ENCODE results near the gene DSCAML1.

Gene DSCAML1

DNA sequence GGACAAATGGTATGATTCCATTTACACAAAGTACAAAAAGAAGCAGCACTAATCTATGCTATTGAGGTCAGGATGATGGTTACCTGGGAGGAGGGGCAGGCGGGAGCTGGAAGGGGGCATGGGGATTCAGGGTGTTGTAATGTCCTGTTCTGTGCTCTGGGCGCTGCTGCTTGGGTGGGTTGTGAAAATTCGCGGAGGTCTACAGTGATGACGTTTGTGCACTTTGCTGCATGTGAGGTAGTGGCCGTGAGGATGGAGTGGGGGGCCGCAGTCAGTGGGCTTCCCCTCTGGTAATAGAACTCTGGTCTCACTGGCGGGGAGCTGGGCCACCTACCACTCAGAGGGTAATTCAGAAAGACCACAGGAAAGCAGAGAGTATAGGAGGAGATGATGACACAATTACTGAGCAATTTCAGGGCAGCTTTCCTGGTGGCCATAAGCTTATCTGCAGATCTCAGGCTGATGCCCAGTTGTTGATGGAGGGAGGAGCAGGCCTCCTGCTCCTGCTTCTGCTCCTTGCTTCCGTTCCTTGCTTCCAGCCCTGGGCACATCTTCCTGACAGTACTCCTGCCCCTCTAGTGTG, 347.8 kb downstream of the DSCAML1 start:
- no peak for DNase-seq (ENCODE audit: low read depth)

DNA sequence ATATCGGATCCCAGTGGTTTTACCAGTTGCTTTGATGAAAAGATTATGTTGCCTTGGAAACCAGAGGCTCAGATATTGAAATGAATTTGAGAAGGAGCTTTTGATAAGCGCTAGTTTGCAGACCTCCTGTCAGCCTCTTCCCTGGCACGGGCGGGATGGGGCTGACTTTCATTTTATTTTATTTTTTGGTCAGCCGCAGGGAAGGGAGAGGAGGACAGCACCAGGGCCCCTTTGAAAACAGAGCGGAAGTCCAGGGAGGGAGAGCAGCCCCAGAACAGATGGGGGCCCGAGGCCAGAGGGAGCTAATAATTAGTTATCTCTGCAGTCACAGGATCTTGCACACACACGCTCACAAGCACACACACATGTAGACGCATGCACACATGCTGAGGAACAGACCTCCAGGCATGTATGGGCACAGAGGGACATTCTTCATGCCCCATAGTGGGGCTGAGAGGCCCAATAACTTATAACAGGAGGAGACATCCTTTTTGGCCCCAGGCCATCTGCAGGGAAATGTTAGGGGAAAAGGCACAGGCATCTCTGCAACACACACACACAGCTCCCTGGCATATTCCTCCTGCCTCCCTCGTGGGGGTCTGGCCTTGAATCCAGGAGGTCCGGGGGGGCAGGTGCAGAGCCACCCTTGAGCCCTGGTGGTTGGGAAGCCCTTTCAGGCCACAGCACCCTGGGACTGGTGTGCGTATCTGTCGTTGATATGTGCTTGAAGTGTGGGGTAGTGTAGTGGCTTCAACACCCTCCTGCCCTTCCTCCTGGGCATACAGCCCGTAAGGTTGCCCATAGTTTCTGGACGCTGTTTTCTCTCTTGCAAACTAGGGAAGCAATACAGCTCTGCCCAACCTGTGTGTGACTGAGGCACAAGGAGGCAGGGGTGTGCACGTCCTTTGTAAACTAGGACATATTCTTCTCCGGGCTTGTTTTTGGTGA, 352.0 kb downstream of the DSCAML1 start:
- DNase-seq (ENCODE audit: low read depth), result no peak

DNA sequence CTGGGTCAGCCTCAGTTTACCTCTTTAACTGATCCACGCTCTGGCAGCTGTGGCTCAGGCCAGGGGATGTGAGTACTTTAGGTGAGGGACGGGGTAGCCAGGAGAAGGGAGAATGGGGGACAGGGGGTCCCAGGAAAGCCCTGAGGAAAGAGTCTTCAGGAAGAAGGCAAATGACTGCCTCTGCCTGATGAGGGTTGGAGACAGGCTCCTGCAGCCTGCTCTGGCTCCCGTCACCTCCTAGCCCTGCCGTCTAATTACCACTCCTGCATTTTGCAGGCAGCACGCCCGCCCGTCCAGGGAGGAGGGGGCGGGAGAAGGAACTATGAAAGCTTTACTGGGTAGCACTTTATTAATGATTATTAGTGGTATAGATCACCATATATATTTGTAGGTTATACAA, 352.8 kb downstream of the DSCAML1 start:
- no peak for DNase-seq (ENCODE audit: low read depth)

DNA sequence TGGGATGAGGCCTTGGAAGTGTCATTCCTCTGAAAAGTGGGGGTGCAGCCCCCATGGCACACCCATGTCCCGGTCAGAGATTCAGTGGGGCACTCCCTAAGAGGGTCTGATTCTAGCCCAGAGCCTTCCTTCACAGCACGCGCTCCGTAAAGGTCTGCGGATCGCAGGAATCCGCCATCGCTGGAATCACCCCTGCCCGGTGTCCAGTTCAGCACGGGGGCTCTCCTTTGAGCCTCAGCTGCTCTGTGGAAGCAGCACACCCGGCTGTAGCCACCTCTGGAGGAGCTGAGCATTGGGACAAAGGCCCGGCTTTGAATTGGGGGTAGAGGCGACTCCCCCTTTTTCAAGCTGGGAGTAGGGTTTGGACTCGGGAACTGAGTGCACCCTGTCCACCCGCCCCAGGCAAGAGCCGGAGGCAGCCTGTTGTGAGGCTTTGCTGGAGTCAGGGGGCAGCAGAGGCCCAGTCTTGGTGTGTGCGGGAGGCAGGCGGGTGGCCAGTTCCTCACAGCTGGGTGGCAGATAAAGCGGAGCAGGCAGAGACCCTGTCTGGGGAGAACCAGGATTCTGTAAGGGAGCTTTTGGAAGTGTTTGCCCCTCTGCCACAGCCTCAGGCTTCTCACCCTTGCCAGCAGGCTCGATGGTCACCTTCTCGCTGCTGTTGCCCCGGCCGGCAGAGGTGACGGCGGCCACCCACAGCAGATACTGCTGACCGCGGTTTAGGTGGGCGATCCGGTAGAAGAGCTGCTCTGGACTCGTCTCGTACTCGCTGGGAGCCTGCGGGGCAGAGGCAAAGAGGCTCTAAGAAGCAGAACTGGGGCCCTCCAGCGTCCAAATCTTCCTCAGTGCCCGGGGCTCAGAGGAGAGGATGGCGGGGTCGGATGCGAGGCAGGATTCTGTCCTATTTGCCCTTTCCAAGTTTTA, 353.5 kb downstream of the DSCAML1 start:
- no peak for DNase-seq (ENCODE audit: low read depth)

DNA sequence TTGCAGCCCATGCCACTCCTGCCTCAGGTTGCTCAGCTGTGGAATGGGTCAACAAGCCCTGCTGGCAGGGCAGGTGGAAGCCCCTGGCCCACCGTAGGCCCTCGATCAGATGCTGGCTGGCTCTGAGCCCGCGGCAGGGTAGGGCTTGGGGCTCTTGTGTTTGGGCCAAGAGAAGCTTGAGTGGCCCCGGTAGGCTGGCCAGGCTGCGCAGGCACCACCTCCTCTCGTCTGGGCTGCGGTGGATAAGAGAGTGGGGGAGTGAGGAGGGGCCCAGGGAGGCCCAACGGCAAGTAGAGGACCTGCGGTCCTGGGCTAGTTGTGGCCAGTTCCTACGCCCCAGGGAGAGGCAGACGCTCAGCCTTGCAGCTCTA, 354.2 kb downstream of the DSCAML1 start:
- DNase-seq (ENCODE audit: low read depth), result no peak

DNA sequence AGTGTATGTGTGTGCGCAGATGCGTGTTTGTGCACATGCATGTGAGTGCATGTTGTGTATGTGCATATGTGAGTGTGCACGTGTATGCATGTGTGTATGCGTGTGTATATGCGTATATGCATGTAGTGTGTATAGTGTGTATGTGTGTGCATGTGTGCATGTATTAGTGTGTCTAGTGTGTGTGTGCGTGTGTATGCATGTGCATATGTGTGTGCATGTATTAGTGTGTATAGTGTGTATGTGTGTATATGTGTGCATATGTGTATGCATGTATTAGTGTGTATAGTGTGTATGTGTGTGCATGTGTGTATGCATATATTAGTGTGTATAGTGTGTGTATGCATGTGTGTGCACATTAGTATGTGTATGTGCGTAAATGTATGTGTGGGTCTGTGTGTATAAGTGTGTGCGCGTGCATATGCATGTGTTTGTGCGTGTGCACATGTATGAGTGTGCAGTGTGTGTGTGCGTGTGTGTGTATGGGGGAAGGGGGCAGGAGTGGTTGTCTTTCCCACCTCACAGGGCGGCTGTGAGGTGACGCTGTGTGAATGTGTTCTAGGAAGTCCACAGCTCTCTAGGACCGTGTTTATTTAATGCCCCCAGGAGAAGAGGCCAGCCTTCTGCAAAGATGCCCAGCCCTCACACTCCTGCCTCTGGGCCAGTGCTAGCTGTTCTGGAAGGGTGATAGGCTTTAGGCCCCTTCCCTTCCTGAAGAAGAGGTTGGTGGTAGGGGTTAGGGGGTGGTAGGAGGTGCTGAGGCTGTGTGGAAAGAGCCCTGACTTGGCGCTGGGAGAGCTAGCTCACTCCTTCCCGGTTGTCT, 354.8 kb downstream of the DSCAML1 start:
- no peak for DNase-seq (ENCODE audit: low read depth)

DNA sequence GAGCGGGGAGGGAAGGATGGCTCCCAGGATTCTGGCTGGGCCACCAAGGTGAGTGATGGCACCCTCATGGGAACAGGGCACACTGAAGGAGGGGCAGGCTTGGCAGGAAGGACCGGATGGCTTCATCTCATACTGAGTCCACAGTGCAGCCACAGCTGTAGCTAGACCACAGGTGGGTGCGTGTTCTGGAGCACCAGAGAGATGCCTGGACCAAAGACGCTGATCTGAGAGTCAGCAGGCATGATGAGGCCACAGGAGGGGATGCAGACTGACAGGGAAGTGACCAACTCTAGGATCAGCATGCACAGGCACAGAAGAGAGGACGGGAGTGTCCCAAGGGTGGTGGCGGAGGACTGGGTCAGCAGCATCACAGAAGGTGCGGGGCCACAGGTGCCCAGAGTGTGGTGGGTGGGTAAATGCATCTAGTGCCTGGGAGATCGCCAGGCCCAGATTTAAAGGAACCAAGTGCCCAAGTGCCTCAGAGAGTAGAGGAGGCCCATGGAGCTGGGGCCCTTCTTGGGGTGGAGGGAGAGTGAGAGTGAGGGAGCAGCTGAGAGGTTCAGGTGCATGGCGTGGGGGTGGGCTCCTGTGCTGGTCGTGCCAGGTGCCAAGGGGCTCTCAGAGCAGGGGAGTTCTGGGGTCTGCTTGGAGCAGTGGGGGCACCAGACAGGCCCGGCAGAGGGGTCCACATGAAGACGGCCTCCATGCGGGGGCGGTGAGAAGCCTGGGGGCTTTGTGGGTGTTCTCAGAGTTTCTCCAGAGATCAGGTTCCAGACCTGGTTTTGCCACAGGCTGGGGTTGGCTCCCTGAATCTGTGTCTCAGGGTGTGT, 355.7 kb downstream of the DSCAML1 start:
- DNase-seq (ENCODE audit: low read depth), result no peak

DNA sequence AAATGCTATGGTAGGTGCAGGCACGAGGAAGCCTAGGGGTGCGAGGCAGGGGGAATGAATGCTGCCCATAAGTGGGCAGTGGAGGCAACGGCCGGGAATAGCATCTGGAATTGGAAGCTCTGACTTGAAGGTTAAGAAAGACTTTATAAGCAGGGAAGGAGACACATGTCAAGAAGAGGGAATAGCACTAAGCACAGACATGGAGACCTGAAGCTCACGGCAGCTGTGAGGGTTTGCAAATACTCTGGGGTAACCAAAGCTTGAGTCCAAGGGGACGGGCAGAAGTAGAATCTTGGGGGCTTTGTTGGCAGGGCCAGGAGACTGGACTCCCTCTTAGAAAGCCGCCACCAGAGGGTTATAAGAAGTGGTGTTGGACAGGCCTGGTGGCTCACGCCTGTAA, 356.8 kb downstream of the DSCAML1 start:
- DNase-seq (ENCODE audit: low read depth), result no peak

DNA sequence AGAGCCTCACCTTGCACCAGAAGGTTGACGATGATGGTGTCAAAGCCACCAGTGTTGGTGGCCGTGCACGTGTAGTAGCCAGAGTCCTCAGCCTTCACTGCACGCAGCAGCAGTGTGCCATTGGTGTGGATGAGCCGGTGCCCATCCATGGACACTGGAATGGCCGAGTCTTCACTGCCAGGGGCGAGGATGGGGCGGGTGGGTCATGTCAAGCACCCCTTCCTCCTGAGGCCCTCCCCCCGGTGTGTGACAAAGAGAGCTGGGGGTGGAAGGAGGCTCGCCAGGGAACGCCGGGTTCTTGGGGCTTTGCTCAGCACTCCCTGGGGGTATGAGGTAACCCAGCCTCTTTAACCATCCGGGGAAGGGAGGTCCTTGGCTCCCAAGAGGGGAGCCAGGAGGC, 357.8 kb downstream of the DSCAML1 start:
- no peak for DNase-seq (ENCODE audit: low read depth)

DNA sequence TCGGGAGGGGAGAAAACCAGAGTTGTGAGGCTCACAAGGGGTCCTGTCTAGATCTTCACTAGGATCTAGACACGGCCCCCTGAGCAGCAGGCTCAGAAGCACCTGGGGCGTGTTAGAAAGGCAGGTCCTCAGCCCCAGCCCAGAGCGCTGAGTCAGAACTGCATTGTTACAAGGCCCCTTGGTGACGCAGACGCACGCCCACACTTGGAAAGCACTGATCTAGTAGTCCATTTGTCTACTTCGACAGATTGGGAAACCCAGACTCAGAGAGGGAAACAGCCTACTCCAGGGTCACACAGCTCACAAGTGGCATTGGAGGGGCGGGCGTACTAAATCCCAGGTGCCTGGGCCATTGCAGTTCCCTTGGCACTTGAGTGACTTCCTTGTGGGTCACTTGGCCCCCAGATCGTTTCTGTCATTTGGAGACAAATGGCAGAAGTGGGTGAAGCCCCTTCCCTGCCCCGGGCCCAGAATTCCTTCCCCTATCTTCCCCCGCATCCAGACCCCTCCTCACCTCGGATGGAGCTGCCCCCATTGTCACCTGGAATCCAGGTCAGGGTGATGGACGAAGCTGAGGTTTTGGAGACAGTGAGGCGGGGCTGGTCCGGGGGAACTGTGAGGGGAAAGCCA, 358.5 kb downstream of the DSCAML1 start:
- DNase-seq (ENCODE audit: low read depth), result no peak

DNA sequence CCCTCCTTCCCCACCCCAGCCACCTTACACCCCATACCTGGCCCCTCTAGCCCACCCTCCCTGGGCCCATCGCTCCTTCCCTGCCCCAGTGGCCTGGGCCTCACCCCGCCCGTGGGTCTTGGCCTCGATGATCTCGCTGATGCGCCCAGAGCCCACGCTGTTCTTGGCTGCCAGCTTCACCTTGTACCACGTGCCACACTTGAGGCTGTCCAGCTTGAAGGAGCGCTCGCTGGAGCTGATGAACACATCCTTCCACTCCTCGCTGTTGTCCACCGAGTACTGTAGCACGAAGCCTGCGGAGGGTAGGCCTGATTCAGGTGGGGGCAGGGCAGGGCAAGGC, 359.3 kb downstream of the DSCAML1 start:
- no peak for DNase-seq (ENCODE audit: low read depth)

DNA sequence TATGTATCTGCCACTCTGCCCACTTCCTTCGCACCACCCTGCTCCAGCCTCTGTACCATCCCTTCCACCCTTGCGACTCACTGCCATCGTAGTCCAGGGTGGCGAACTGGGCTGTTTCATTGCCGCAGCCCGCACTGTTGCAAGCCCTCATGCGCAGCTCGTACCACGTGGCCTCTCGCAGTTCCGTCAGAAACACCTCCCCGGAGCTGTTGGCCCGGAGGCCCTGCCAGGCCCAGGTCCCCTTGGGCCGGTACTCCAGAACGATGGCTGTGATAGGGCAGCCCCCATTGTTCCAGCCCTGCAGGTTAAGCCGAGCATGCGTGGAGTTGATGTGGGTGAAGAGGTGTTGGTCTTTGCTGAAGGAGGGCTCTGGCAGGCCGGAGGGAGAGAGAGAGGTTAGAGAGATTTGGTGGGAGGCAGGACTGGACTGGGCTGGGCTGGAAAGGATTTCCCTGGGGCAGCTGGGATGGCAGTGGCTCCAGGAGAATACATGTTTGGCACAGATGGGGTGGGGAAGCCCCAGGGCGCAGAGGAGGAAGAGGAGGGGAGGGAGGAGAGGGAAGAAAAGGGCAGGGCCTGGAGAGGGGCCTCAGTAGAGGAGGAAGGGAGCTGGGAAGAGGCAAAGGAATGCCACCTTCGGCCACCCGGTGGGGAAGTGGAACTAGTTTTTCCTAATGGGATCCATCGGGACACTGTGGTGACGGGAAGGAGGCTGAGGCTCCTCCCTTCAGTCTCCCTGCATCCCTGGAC, 359.8 kb downstream of the DSCAML1 start:
- no peak for DNase-seq (ENCODE audit: low read depth)

DNA sequence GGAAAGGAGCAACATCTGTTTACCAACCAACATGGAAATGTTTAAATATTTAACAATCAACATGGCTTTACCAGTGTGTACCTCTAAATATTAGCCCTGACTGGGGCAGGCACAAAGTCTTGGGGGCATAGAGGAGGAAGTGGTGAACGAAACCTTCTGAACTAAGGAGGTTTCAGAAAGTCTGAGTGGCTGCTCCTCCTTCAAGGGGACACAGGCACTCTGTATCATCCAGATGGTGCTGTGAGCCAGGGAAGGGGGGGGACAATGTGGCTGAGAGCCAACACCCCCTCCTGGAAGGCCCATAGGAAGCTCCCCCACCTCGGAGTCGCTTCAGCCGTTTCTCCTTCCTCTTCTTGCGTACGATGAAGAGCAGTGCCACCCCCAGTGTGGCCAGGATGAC, 361.7 kb downstream of the DSCAML1 start:
- DNase-seq (ENCODE audit: low read depth), result no peak

DNA sequence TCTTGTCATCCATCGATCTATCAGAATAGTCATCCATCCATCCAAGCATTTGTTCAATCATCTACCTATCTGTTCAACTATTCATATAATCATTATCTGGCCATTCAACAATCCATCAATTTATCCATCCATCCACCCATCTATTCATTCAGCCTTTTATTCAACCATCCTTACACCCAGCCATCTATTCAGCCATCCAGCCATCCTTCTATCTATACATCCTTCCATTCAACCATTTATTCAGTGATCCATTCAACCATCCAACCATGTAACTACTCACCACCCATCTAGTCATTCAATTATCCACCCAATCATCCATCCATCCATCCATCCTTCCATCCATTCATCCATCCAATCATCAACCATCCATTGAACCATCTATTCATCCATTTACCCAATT, 362.5 kb downstream of the DSCAML1 start:
- no peak for DNase-seq (ENCODE audit: low read depth)

DNA sequence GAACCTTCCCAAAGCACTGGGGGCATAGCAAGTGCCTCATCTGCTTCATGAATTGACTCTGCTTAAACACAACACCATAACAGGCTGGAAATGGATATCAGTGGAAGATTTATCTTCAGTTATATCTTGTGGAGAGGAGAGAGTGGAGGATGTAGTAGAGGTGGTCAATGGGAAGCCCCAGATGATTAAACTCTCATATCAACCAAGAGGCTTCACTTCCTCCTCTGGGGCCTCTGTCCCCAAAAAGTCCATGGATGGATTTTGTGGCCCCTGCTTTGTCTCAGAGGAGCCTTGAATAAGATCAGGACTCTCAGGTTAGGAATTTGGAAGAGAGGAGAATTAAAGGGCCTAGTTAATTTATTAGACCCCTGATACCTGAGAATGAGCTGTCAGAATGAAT, 363.3 kb downstream of the DSCAML1 start:
- no peak for DNase-seq (ENCODE audit: low read depth)

DNA sequence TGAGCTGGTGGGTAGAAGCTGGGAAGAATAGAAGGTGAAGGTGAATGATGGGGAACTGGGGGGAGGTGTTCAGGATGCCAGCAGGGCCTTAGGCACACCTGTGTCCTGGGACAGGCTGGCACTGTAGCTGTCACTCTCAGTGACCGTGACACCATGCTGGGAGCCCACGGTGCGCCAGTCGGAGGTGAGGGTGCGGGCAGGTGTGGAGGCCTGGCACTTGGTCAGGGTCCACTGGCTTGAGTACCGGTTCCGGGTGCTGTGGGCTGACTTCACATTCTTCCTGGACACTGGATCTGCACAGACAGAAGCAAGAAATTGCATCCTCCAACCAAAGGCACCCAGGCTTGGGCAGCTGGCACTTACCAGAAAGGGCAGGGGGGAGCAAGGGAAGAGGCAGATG, 365.6 kb downstream of the DSCAML1 start:
- DNase-seq (ENCODE audit: low read depth), result no peak

DNA sequence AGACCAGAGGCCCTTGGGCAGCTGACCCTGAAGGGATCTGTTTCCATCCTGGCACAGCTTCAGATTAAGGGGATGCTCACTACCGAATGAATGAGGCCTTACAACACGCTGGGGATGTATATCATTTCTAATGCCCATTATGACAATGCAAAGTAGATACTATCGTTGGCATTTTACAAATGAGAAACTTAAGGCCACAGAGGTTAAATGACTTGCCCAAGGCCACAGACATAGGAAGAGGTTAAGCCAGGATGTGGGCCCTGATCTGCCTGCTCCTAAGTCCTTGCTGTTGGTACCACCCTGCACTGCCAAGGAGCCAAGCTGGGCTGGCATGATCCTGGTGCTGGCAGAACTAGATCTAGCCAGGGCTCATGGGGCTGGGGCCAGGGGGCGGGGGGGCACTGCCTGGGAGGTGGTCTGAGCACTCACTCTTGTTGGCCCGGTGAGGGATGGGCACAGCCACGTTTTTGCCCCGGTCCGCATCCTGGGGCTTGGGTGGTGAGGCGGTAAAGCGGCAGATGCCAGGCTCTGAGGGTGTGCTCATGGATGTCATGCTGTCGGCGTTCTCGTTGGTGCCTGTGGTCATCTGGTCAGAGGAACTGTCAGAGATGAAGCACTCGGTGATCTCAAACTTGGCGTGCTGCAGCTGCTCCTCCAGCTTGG, 366.6 kb downstream of the DSCAML1 start:
- DNase-seq (ENCODE audit: low read depth), result no peak

DNA sequence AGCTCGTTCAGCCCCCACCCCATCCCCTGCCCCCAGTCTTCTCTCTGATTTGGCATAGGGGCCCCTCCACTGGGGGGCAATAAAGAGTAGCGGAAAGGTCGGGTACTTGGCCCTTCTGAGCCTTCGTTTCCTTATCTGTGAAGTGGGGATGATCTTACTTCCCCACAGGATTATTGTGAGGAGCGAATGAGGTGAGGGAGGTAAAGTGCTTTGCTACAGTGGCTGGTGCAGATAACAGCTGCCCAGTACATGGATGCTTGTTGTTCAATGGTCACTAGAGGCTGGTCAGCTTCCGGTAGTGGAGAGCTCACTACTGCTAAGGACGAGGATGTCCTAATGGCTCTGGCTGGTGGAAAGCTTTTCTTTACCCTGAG, 368.2 kb downstream of the DSCAML1 start:
- DNase-seq (ENCODE audit: low read depth), result no peak

DNA sequence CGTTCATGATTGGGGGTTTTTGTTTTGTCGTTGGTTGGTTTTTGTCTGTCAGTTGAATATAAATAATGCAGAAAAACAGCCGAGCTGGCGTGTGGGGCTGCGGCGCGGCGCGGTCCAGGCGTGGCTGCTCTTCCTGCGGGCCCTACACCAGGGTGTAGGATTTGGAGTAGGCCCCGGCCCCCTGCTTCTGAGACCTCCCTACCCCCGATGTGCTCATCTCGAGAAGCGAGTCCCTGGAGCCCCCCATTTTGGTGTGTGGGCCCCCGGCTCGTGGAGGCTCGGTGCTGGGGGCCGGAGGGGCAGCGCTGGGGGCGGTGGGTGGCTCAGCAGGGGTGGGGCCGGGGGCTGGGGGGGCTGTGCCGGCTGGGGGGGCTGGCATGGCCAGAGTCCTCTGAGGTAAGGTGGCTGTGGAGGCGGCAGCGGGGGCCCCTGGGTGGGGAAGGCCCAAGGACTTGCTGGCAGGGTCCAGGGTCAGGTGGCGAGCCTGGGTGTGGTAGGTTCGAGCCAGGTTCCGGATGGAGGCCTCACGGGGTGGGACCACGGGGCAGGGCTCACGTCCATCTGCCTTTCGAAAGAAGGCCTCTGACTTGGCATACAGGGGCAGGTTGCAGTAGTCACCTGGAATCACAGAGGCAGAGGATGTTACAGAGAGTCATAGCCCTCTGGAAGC, 368.7 kb downstream of the DSCAML1 start:
- no peak for DNase-seq (ENCODE audit: low read depth)

All from stimulated activated CD8-positive, alpha-beta memory T cell treated with anti-CD3 and anti-CD28 coated beads, Interleukin-4, amount 100 ng/mL, for 24 hours (primary cell).